GM12878 (cell line): Measurements from ENCODE around the gene GHDC. TPM values are rescaled to one million over a fixed set of nuclear protein-coding genes. Genes with fewer than 3 reads are reported as not detected.

Source experiments
- ATAC-seq: fragments of 200-7000 bp; cut with Tn5 transposase; 3 replicates; pipeline ENCODE4 v1.9.1; 2020; ENCODE audit warnings: mild to moderate bottlenecking, moderate library complexity
- BruUV-seq: library from RNA; stranded (reverse); fragments of 400-500 nt; replicated peaks from 2 replicates; lab custom pipeline; 2021; lab: Mats Ljungman, UMichigan
- CTCF ChIA-PET: fragments of 300-600 bp; sonication (Branson Sonifier 250); formaldehyde crosslinking; extraction: SDS; loops from one replicate; lab custom pipeline; 2021; ENCODE audit warnings: inconsistent platforms; lab: Yijun Ruan, JAX
- POLR2A ChIA-PET: fragments of 350-600 bp; formaldehyde crosslinking; extraction: SDS; loops from one replicate; lab custom pipeline; 2021; ENCODE audit warnings: inconsistent platforms; lab: Charles Lee
- RAD21 ChIA-PET: fragments of 300-600 bp; sonication (Branson Sonifier 250); formaldehyde crosslinking; loops from one replicate; lab custom pipeline; 2023; ENCODE audit warnings: antibody characterized with exemption; ENCODE audit not compliant: unreplicated experiment; lab: Charles Lee
- SMC1A ChIA-PET: fragments of 300-600 bp; sonication (Branson Sonifier 250); formaldehyde crosslinking; loops from one replicate; lab custom pipeline; 2023; ENCODE audit not compliant: unreplicated experiment, uncharacterized antibody; lab: Charles Lee
- DNase-seq: peaks from one replicate; pipeline ENCODE4 v3.0.0-alpha.2; 2011; ENCODE audit warnings: low read depth, low spot score
- FAIRE-seq: peaks from 3 replicates; lab custom pipeline; 2011; peaks lifted over from hg19 to GRCh38; lab: Jason Lieb, UNC
- H2AFZ ChIP-seq: 2 replicates; pipeline ENCODE4 v1.6.0; 2011; ENCODE audit warnings: low read depth, low read length, control low read depth; ENCODE audit not compliant: control insufficient read depth
- H3K27ac ChIP-seq: 2 replicates; pipeline ENCODE4 v1.5.1; 2011; ENCODE audit warnings: control low read depth; ENCODE audit not compliant: control insufficient read depth, insufficient read depth
- H3K27me3 ChIP-seq, 2 experiments: replicated peaks in 1 of 2; 2 replicates each; pipeline versions ENCODE4 v1.6.0 to v1.6.1; 2011; ENCODE audit warnings: low read length in 1 of 2; ENCODE audit not compliant: control insufficient read depth in 2 of 2, insufficient read depth in 2 of 2
- H3K36me3 ChIP-seq, 2 experiments: 2 replicates each; pipeline ENCODE4 v1.5.1; 2011; ENCODE audit warnings: low read length in 1 of 2; ENCODE audit not compliant: control insufficient read depth in 2 of 2, insufficient read depth in 2 of 2
- H3K4me1 ChIP-seq: 2 replicates; pipeline ENCODE4 v1.6.1; 2011; ENCODE audit warnings: mild to moderate bottlenecking, low read length, moderate library complexity, mixed read lengths; ENCODE audit not compliant: control insufficient read depth, insufficient read depth
- H3K4me2 ChIP-seq: 2 replicates; pipeline ENCODE4 v1.6.0; 2011; ENCODE audit warnings: control low read depth; ENCODE audit not compliant: control insufficient read depth, insufficient read depth
- H3K4me3 ChIP-seq: fragments of 200-600 bp; sonication (generic); 2 replicates; pipeline ENCODE4 v1.5.1; 2016
- H3K79me2 ChIP-seq: 2 replicates; pipeline ENCODE4 v1.6.0; 2011; ENCODE audit warnings: low read length; ENCODE audit not compliant: control insufficient read depth, insufficient read depth
- H3K9ac ChIP-seq: 2 replicates; pipeline ENCODE4 v1.8.0; 2011; ENCODE audit warnings: low read length, control low read depth, mixed read lengths; ENCODE audit not compliant: control insufficient read depth, insufficient read depth
- H3K9me3 ChIP-seq: replicated peaks from 3 replicates; pipeline ENCODE4 v1.5.1; 2011; ENCODE audit warnings: mild to moderate bottlenecking, low read length; ENCODE audit not compliant: control insufficient read depth, insufficient read depth
- H4K20me1 ChIP-seq: 2 replicates; pipeline ENCODE4 v1.6.0; 2011; ENCODE audit not compliant: control insufficient read depth, insufficient read depth
- DPF2 ChIP-seq: fragments of 450-650 bp; IDR thresholded peaks from 2 replicates; pipeline ENCODE4 v1.6.1; 2017; ENCODE audit warnings: mild to moderate bottlenecking
- SIX5 ChIP-seq: IDR thresholded peaks from 2 replicates; pipeline ENCODE4 v1.6.1; 2011; ENCODE audit warnings: mild to moderate bottlenecking, low read depth, low read length, moderate library complexity; ENCODE audit not compliant: severe bottlenecking
- WGBS: methylation state at CpG from one replicate; pipeline ENCODE4 v1.1.6; 2016; ENCODE audit warnings: low lambda C conversion rate; ENCODE audit not compliant: insufficient replicate concordance, insufficient coverage; ENCODE audit errors: missing lambda C conversion rate; 5-methylcytosine and 5-hydroxymethylcytosine counted together
- in situ Hi-C: fragments of 300-500 bp; cut with MboI; formaldehyde crosslinking; loops from 9 replicates; pipeline ENCODE4 v1.14.3; 2018; ENCODE audit warnings: mixed read lengths
- intact Hi-C: fragments of 100-400 bp; cut with micrococcal nuclease; formaldehyde crosslinking; loops from one replicate; pipeline ENCODE4 v1.14.2; 2022; ENCODE audit not compliant: unreplicated experiment
- polyA plus RNA-seq, 11 experiments: library from polyadenylated mRNA; depleted of rRNA in 4 of 11; unstranded in 6 of 11; stranded (reverse) in 5 of 11; fragments of >200 nt; fragmentation: Nextera tagmentation in 4 of 11; fragmentation: Illumina TruSeq in 1 of 11; extraction: Ambion mirVana in 4 of 11; extraction: Trizol in 1 of 11; gene quantifications; 1 replicate in 1 of 11; 2 replicates in 10 of 11; pipeline versions ENCODE4 v1.2.1 to v1.2.3, GENCODE V29; 2011 to 2016; ENCODE audit warnings: inconsistent platforms in 2 of 11, missing spikeins in 2 of 11, low read depth in 1 of 11
- total RNA-seq, 4 experiments: library from RNA; depleted of rRNA in 3 of 4; stranded (reverse); fragments of >200 nt in 3 of 4; fragmentation: Illumina TruSeq in 1 of 4; extraction: Trizol in 1 of 4; gene quantifications; 2 replicates each; pipeline versions ENCODE4 v1.2.1 to v1.2.3, GENCODE V29; 2013 to 2021
- TF ChIP-seq, protein P1 (sequence below): fragments of 450-650 bp; IDR thresholded peaks from 2 replicates; pipeline ENCODE4 v1.6.1; 2016; ENCODE audit warnings: mild to moderate bottlenecking

The GHDC gene
- total and polyA plus RNA-seq, 10 of the 15 experiments (the other 5 are each of a cell fraction or from before 2014, with no cell fraction given) = 0.72 to 20.6 (median 12.9) TPM

DNA sequence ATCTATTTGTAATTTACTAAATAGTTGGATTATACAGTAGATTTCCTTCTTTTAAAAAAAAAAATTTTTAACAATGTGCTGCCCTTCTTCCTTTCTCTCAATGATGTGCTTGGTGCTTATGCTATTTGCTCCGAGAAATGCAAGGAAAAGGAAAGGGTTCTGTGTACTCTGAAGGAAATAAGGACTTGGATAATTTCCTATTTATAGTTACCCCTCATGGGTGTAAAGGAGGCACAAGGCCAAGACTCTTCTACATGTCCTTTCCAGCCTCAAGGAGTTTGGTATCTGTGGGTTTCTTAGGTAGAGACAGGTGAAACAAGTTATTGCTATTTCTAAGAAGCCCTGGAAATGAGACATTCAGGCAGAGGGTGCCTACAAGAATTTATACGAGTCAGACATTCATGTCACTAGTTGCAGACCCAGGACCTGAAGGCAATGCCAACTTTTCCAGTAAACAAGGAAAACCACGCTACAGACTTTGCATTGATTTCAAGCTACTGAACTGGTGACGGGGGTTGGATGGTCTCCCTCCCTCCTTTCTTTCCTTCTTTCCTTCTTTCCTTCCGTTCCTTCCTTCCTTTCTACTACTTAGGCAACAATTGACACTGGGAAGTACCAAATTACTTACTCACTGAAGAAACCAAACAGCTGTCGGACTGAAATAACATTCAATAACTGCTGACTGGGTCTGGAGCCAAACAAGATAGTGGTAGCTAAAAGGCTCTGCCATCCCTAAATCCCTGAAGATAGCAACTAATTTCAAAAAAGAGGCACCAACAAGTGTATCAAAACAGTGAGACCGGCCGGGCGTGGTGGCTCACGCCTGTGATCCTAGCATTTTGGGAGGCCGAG lies 33.8 kb upstream of the GHDC start:
- BruUV-seq = no TSS peak
- ChIA-PET RAD21 (no interaction called here), POLR2A (interaction anchor here (0.6 kb wide), 1 partner anchor 20 kb away, joined by 4 read pairs; no protein-coding TSS in a partner anchor), CTCF (no interaction called here), SMC1A (interaction anchor here (1.1 kb wide), 1 partner anchor 47 kb away, joined by 3 read pairs; no protein-coding TSS in a partner anchor)
- H3K9ac ChIP-seq = no peak overlapping the region
- H3K79me2 ChIP-seq = no peaks in the 10 kb centered on the region
- TF ChIP-seq SIX5 = no peak
- FAIRE-seq (no peak), ATAC-seq (no peak), DNase-seq (no peak)
- no peaks in the 10 kb centered on the region for H4K20me1 ChIP-seq
- 92% methylated on average over 11 of the region's 11 CpGs for WGBS
- H3K9me3 ChIP-seq = no peaks in the 10 kb centered on the region
- peaks cover 0 to 10% of the 10 kb centered on the region in 2 experiments; a peak in 3 of 4 replicates for H3K36me3 ChIP-seq
- H3K4me1 ChIP-seq = no peaks in the 10 kb centered on the region
- in situ Hi-C loops (no loop called here), intact Hi-C loops (loop anchor here (10.0 kb wide), 1 partner anchor 177 kb away; no protein-coding TSS in a partner anchor)
- no peaks in the 10 kb centered on the region for H3K27me3 ChIP-seq
- no peak overlapping the region for H3K4me2 ChIP-seq
- no peak overlapping the region for H3K4me3 ChIP-seq
- no peak overlapping the region for H2AFZ ChIP-seq
- no peak overlapping the region for H3K27ac ChIP-seq

DNA sequence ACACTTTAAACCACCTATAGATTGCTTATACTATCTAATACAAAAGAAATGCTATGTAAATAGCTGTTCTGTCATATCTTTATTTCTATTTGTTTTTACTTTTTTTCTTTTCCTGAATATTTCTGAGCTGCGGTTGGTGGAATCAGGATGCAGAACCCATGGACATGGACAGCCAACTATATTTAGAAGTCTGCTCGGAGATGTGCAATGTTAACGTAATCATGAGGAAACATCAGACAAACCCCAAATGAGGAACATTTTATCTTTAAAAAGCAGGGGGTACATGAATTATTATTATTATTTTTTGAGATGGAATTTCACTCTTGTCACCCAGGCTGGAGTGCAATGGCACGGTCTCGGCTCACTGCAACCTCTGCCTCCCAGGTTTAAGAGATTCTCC lies 31.4 kb upstream of the GHDC start:
- no peak overlapping the region for H3K9ac ChIP-seq
- no TSS peak for BruUV-seq

More for the DNA sequence above, 31.4 kb upstream of the GHDC start:
- Histone ChIP-seq H3K36me3 (peaks cover 3 to 18% of the 10 kb centered on the region in 2 experiments), H3K4me1 (no peaks in the 10 kb centered on the region), H3K4me2 (no peak overlapping the region), H3K27ac (no peak overlapping the region), H3K27me3 (no peaks in the 10 kb centered on the region), H3K79me2 (no peaks in the 10 kb centered on the region), H3K9me3 (no peaks in the 10 kb centered on the region), H3K4me3 (no peak overlapping the region), H2AFZ (no peak overlapping the region), H4K20me1 (no peaks in the 10 kb centered on the region)
- ChIA-PET POLR2A (no interaction called here), RAD21 (no interaction called here), SMC1A (no interaction called here), CTCF (no interaction called here)
- FAIRE-seq (no peak), ATAC-seq (no peak), DNase-seq (no peak)
- in situ Hi-C loops (no loop called here), intact Hi-C loops (loop anchor here (10.0 kb wide), 1 partner anchor 179 kb away; no protein-coding TSS in a partner anchor)
- TF ChIP-seq, protein P1, sequence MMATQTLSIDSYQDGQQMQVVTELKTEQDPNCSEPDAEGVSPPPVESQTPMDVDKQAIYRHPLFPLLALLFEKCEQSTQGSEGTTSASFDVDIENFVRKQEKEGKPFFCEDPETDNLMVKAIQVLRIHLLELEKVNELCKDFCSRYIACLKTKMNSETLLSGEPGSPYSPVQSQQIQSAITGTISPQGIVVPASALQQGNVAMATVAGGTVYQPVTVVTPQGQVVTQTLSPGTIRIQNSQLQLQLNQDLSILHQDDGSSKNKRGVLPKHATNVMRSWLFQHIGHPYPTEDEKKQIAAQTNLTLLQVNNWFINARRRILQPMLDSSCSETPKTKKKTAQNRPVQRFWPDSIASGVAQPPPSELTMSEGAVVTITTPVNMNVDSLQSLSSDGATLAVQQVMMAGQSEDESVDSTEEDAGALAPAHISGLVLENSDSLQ = no peak
- TF ChIP-seq DPF2 = no peak
- 98% methylated on average over 5 of the region's 5 CpGs for WGBS
